ENCODE results near the gene CTDSPL2. TPM values are rescaled to one million over a fixed set of nuclear protein-coding genes. Genes with fewer than 3 reads are reported as not detected.

CTDSPL2 gene
- total RNA-seq, 1 experiment from 2014 or later: 55.0 TPM

DNA sequence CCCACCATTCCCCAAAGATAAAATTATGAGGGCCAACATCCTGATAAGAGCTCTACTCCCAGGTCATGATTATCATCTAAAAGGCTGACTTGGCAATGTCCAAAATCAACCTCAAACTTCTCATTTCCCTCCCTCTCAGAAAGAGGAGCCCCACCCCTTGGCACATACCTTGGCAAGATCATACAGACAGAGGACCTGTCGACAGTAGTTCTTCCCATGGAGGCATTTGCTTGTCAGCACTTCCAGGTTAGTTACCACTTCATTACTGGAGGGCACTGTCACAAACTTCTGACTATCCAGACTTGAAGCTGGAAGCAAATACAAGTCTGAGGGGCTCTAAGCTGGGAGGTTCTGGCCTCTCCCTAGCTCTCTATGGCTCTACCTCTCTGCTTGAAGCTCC, 147.3 kb downstream of the CTDSPL2 start:
- no peak for TF ChIP-seq EZH2 (IDR thresholded peaks at IDR 0.05; ENCODE audit: low read depth)
- TF ChIP-seq, protein P1, sequence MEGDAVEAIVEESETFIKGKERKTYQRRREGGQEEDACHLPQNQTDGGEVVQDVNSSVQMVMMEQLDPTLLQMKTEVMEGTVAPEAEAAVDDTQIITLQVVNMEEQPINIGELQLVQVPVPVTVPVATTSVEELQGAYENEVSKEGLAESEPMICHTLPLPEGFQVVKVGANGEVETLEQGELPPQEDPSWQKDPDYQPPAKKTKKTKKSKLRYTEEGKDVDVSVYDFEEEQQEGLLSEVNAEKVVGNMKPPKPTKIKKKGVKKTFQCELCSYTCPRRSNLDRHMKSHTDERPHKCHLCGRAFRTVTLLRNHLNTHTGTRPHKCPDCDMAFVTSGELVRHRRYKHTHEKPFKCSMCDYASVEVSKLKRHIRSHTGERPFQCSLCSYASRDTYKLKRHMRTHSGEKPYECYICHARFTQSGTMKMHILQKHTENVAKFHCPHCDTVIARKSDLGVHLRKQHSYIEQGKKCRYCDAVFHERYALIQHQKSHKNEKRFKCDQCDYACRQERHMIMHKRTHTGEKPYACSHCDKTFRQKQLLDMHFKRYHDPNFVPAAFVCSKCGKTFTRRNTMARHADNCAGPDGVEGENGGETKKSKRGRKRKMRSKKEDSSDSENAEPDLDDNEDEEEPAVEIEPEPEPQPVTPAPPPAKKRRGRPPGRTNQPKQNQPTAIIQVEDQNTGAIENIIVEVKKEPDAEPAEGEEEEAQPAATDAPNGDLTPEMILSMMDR (conservative IDR thresholded peaks at IDR 0.05): no peak
- H3K4me3 ChIP-seq: no peak overlapping the region
- no peak overlapping the region for H2AFZ ChIP-seq
- no peaks in the 10 kb centered on the region for H3K27me3 ChIP-seq (ENCODE audit: insufficient read depth, low read depth)
- ChIA-PET POLR2A (ENCODE audit: unreplicated experiment) (interaction anchor here (0.6 to 0.7 kb wide), 2 partner anchors 26 to 1514 kb away, joined by 3 to 9 read pairs; no protein-coding TSS in a partner anchor), CTCF (no interaction called here)
- no TSS peak for BruUV-seq (replicated peaks)
- intact Hi-C loops (cut with micrococcal nuclease; ENCODE audit: unreplicated experiment): no loop called here
- H3K79me2 ChIP-seq (ENCODE audit: low read depth): no peaks in the 10 kb centered on the region
- H3K4me1 ChIP-seq (replicated peaks; ENCODE audit: insufficient read depth): no peaks in the 10 kb centered on the region
- no peaks in the 10 kb centered on the region for H3K9me3 ChIP-seq (ENCODE audit: insufficient read depth, low read depth)
- no peaks in the 10 kb centered on the region for H3F3A ChIP-seq (ENCODE audit: insufficient read depth, low read depth)
- DNase-seq: no peak
- no peak overlapping the region for H3K4me2 ChIP-seq
- H3K36me3 ChIP-seq (ENCODE audit: low read depth): no peaks in the 10 kb centered on the region
- no peaks in the 10 kb centered on the region for H4K20me1 ChIP-seq (ENCODE audit: insufficient read depth)
- no peaks in the 10 kb centered on the region for H3K9me2 ChIP-seq (ENCODE audit: insufficient read depth)
- no peak overlapping the region for H3K27ac ChIP-seq

Other genes with a start within 250 kb of the CTDSPL2 start
- gene FRMD5, start 232.4 kb upstream of the CTDSPL2 start, total RNA-seq (2021): 5.5 and 6.5 TPM in 2 replicates
- gene GOLM2, start 138.9 kb upstream of the CTDSPL2 start, total RNA-seq (2021): 89.6 and 120 TPM in 2 replicates
- 75.8 and 117 TPM in 2 replicates for gene EIF3J, start 109.5 kb downstream of the CTDSPL2 start, total RNA-seq (2021)
- 63.2 and 64.2 TPM in 2 replicates for gene SPG11, start 236.0 kb downstream of the CTDSPL2 start, total RNA-seq (2021)